Ovary (tissue), 3 donors: Measurements from ENCODE around the gene ITPRIPL2.

Source experiments
- CTCF ChIP-seq, 3 donors: fragments of 450-650 bp in 2 of 3; fragments of 200-600 bp in 1 of 3; IDR thresholded peaks; one replicate each; pipeline versions ENCODE4 v1.5.1 to v1.8.0; 2016 to 2022; ENCODE audit warnings: antibody characterized with exemption in 3 of 3, mild to moderate bottlenecking in 1 of 3
- EP300 ChIP-seq: sonication (generic); formaldehyde crosslinking; IDR thresholded peaks from one replicate; pipeline ENCODE4 v1.6.1; 2017; ENCODE audit warnings: antibody characterized with exemption
- donor health status: DM: no; HTN: no; CAD: no.

DNA sequence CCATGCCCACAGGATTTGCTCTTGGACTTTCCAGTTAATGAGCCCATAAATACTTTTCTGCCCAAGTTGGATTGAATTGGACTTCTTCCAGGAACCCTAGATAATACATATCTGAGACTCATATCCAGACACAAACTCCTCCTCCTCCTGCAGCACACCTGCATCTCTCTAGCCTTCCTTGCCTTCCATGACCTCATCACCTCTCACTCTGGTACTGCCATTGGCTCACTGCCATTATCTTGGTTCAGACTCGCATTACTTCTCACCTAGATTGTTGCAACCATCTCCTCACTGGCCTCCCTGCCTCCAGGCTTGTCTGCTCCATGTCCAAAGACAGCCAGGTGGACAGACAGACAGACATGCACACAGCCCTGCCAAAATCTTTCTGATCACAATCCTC is 49.5 kb downstream of the ITPRIPL2 start:
- TF ChIP-seq CTCF (IDR thresholded peaks at IDR 0.05) (no peak), EP300 (no peak)
